Mammary epithelial cell (primary cell): ENCODE data around the gene MACIR.

Source experiments
- EZH2 ChIP-seq: IDR thresholded peaks from 2 replicates; pipeline ENCODE4 v1.6.1; 2012; ENCODE audit warnings: low read length, inconsistent platforms, borderline replicate concordance
- TF ChIP-seq, protein P1 (sequence below), 2 donors: IDR thresholded peaks in 1 of 2; conservative IDR thresholded peaks in 1 of 2; 2 replicates each; pipeline ENCODE4 v1.5.1; 2011 to 2012; ENCODE audit warnings: inconsistent platforms in 2 of 2, low read length in 2 of 2, mild to moderate bottlenecking in 2 of 2, control low read depth in 1 of 2, low read depth in 1 of 2; ENCODE audit not compliant: insufficient read depth in 1 of 2; ENCODE audit errors: extremely low read depth in 1 of 2

DNA sequence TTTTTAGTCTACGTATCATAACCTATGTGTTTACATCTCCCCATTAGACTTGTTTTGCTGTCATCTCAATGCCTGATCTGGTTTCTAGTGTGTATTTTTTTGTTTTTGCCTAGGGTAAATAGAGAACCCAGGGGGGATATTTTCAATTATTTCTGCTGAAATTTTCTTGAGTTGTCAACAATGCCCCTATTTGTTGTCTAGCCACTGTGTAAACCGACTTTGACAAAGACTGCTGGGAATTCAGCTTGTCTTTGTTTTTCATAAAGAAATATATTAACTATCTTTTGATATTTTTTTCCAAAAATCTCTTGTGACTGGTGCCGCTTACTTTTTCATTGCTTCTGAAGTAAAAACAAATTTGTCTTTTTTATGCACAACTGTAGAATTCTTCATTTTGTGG is 28.1 kb downstream of the MACIR start:
- TF ChIP-seq, protein P1, sequence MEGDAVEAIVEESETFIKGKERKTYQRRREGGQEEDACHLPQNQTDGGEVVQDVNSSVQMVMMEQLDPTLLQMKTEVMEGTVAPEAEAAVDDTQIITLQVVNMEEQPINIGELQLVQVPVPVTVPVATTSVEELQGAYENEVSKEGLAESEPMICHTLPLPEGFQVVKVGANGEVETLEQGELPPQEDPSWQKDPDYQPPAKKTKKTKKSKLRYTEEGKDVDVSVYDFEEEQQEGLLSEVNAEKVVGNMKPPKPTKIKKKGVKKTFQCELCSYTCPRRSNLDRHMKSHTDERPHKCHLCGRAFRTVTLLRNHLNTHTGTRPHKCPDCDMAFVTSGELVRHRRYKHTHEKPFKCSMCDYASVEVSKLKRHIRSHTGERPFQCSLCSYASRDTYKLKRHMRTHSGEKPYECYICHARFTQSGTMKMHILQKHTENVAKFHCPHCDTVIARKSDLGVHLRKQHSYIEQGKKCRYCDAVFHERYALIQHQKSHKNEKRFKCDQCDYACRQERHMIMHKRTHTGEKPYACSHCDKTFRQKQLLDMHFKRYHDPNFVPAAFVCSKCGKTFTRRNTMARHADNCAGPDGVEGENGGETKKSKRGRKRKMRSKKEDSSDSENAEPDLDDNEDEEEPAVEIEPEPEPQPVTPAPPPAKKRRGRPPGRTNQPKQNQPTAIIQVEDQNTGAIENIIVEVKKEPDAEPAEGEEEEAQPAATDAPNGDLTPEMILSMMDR (conservative IDR thresholded peaks at IDR 0.05 in 1 of 2, IDR thresholded peaks at IDR 0.05 in 1 of 2; ENCODE audit: extremely low read depth in 1 of 2, insufficient read depth in 1 of 2, low read depth in 1 of 2, low read length in 2 of 2): no peak
- no peak for TF ChIP-seq EZH2
